ENCODE data around the gene ZBTB1.
"Not testable (repeated sequence)": the region's sequence is repeated elsewhere in the genome, so short reads cannot be mapped to it uniquely, and the experiment has no call there.

Gene ZBTB1

DNA sequence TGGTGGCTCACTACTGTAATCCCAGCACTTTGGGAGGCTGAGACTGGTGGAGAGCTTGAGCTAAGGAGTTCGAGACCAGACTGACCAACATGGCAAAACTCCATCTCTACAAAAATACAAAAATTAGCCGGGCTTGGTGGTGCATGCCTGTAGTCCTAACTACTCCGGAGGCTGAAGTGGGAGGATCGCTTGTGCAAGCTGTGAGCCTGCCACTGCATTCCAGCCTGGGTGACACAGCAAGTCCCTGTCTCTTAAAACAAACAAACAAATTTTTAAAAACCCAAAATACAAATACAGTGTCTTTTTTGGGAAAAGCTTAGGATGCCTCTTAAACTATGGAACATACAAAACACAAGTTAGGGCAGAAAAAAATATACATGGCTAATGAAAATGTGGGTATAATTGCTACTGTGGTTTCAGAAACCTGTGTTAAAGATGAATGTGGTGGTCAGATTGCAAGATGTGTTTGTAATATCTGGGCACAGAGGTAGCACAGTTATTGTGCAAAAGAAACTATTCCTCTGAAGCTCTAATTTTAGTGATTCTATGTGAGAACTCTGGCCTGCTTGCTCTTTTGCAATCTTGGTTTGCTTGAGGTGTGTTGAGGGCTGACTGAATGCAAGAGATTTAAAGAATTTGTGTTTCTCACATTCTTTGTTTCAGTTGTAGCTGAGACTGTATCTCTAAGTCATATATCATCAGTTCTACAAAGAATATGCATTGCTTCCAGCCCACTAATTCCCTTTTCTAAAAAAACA is 32.1 kb downstream of the ZBTB1 start:
- no peak for FAIRE-seq

DNA sequence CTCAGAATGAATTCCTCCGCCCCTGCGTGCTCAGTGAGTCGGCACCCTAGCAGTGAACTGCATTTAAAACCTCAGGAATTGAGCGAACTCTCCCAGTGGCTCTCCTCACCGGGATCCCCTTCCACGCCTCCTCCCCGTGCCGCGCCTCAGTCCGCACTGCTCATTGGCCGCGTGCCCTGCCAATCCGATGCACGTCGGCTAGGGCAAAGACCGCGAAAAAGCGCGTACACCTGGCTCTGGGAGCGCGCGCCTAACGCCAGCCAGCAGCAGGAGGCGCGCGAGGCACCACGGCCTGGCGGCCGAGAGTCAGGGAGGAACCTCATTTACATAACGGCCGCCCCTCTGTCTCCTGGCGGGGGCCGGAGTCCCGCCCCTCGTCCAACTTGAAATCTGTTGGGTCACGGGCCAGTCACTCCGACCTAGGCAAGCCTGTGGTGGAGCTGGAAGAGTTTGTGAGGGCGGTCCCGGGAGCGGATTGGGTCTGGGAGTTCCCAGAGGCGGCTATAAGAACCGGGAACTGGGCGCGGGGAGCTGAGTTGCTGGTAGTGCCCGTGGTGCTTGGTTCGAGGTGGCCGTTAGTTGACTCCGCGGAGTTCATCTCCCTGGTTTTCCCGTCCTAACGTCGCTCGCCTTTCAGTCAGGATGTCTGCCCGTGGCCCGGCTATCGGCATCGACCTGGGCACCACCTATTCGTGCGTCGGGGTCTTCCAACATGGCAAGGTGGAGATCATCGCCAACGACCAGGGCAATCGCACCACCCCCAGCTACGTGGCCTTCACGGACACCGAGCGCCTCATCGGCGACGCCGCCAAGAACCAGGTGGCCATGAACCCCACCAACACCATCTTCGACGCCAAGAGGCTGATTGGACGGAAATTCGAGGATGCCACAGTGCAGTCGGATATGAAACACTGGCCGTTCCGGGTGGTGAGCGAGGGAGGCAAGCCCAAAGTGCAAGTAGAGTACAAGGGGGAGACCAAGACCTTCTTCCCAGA is 35.9 kb downstream of the ZBTB1 start, which contains the start of gene HSPA2:
TSS of gene HSPA2 (plus strand) at position 534 of the 995 bp plus-strand sequence. CDS start at position 643, 109 bp downstream.
- FAIRE-seq = peak; percentile 99

DNA sequence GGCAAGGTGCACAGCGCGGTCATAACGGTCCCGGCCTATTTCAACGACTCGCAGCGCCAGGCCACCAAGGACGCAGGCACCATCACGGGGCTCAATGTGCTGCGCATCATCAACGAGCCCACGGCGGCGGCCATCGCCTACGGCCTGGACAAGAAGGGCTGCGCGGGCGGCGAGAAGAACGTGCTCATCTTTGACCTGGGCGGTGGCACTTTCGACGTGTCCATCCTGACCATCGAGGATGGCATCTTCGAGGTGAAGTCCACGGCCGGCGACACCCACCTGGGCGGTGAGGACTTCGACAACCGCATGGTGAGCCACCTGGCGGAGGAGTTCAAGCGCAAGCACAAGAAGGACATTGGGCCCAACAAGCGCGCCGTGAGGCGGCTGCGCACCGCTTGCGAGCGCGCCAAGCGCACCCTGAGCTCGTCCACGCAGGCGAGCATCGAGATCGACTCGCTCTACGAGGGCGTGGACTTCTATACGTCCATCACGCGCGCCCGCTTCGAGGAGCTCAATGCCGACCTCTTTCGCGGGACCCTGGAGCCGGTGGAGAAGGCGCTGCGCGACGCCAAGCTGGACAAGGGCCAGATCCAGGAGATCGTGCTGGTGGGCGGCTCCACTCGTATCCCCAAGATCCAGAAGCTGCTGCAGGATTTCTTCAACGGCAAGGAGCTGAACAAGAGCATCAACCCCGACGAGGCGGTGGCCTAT is 36.8 kb downstream of the ZBTB1 start:
- FAIRE-seq = no peak

DNA sequence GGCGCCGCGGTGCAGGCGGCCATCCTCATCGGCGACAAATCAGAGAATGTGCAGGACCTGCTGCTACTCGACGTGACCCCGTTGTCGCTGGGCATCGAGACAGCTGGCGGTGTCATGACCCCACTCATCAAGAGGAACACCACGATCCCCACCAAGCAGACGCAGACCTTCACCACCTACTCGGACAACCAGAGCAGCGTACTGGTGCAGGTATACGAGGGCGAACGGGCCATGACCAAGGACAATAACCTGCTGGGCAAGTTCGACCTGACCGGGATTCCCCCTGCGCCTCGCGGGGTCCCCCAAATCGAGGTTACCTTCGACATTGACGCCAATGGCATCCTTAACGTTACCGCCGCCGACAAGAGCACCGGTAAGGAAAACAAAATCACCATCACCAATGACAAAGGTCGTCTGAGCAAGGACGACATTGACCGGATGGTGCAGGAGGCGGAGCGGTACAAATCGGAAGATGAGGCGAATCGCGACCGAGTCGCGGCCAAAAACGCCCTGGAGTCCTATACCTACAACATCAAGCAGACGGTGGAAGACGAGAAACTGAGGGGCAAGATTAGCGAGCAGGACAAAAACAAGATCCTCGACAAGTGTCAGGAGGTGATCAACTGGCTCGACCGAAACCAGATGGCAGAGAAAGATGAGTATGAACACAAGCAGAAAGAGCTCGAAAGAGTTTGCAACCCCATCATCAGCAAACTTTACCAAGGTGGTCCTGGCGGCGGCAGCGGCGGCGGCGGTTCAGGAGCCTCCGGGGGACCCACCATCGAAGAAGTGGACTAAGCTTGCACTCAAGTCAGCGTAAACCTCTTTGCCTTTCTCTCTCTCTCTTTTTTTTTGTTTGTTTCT is 37.6 kb downstream of the ZBTB1 start:
- no peak for FAIRE-seq

DNA sequence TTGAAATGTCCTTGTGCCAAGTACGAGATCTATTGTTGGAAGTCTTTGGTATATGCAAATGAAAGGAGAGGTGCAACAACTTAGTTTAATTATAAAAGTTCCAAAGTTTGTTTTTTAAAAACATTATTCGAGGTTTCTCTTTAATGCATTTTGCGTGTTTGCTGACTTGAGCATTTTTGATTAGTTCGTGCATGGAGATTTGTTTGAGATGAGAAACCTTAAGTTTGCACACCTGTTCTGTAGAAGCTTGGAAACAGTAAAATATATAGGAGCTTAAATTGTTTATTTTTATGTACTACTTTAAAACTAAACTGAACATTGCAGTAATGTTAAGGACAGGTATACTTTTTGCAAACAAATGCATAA is 38.2 kb downstream of the ZBTB1 start:
- FAIRE-seq = no peak

DNA sequence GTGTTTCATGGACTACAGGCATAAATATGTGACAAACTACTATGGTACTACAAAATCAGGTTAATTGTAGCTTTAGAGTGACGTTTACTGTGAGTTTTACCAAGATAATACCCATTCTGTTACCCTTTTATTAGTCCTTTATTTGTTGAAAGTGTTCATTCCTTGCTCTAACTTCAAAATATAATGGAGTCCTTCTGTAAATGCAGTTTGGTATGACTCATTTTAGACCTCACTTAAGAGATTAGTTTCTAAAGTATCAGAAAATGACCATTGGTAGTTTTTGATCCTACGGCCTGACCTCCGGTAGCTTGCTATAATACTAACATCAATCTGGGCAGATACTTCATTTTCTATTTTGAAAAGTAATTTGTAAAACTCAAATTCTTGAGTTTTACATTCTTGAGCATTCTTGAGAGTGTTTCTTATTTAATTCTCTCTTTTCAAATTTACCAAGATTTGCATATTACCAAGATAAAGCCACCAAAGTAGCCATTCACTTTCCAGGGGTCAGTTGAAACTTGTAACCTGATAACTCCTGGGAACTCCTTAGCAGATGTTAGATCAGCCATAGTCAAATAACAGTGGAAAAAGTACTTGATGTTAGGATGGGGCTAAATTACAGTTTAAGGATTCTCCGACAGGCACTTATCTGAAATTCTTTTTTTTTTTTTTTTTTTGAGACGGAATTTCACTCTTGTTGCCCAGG is 40.2 kb downstream of the ZBTB1 start:
- FAIRE-seq = no peak

DNA sequence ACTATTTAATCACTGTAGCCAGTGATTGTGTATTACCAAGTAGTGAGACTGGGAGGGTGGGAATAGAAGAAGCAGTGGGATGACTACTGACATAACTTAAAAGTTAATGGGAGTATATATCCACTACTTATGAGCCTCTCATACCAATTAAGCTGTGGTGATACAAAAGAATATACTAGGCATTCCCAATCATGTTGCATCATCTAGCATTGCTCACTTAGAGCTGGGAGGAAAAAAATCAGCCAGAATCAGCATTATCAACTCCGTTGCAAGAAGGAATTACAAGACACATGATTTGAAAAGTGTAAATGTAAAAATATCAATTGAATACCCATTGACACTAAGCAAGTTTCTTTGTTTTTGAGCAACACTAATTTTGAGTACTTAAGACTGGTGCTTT is 44.4 kb downstream of the ZBTB1 start:
- FAIRE-seq = no peak

DNA sequence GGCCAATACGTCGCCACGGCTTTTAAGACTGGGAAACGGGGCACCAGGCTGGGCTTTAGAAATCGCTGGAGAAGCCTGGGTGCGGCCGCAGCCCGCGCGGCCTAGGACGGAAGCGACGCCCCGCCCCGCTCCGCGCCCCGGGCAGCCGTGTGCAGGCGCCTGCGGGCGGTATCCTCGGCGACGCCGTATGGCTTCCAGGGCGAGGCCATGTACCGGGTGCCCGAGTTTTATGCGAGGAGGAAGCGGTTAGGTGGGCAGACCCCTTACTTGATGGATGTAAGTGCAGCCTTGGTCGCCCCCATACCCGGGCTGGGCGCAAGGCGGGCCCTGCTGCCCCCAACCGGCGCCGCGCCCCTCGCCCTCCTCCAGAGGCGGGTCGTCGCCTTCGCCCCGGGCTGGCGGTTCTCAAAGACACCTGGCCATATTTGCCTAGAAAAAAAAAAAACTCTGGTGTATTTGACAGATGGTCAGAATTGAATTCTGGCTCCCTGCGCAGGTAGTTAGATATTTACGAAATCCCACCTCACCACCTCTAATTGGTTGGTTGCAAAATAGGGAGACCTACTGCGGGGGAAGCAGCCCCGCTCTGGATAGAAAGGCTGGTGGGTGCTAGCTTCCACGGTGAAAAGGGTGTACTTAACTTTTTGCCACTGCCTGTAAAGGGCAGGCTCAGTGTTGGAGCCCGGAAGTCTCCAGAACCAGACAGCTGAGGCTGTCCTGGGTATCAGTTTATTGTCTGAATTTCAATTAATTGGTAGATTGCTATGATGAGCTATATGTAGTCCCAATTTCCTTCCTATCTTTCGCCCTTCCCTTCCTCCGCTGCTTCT is 45.4 kb downstream of the ZBTB1 start, which contains the start of gene PPP1R36:
TSS of gene PPP1R36 (plus strand) at position 171 of the 830 bp plus-strand sequence. CDS start at position 208, 37 bp downstream.
- FAIRE-seq = no peak

DNA sequence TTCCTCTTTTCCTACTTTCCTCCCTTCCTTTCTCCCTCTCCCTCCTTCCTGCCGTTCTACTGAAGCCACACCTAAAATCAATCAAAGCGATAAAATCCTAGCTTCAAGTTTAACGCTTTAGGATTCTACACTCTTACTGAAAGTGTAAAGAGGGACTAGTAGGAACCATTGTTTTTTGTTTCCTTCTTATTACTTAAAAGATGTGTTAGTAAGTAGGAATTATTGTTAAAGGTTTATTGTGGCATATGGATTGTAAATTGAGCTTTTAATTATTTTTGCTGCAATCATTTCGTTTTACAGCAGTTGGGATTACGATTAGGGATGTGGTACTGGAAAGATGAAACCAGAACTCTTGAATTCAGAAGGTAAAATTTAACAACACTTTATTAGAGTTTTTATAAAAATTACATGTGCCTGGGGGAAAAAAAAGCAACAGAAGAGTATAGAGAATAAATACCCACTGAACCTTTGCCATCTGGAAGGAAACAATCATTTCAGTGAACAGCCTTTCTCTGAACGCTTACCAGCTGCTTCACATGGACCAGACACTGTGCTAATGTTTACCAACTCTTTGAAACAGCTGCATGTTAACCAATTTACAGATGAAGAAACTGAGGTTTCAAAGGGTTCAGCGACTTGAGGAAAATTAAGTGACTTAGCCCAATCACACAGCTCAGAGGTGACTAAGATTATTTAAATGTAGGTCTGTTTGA is 46.2 kb downstream of the ZBTB1 start:
- no peak for FAIRE-seq

DNA sequence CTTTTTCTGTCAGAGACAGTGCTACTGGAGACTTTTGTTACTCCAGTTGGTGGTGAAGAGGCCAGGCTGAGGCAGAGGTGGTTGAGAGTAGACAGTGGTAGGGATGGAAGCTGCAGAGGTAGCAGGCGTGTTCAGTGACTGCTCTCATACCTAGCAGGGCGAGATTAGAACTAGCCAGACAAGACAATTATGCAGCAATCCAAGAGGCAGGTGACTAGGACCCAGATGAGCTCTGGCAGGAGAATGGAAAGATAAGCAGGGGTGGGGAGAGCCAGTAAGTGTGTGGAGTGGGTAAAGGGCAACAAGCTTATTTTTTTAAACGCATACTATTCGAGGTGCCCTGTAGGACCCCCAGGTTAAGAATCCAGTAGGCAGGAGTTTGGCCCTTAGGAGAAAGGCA is 50.0 kb downstream of the ZBTB1 start:
- no peak for FAIRE-seq

DNA sequence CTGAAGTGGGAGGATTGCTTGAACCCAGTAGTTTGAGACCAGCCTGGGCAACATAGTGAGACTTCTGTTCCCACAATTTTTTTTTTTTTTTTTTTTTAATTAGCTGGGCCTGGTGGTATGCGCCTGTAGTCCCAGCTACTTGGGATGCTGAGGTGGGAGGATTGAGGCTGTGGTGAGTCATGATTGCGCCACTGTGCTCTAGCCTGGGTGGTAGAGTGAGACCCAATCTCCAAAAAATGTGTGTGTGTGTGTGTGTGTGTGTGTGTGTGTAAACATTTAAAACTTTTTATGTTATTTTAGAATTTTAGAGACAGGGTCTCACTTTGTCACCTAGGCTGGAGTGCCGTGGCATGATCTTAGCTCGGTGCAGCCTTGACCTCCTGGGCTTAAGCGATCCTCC is 52.0 kb downstream of the ZBTB1 start:
- FAIRE-seq = no peak

DNA sequence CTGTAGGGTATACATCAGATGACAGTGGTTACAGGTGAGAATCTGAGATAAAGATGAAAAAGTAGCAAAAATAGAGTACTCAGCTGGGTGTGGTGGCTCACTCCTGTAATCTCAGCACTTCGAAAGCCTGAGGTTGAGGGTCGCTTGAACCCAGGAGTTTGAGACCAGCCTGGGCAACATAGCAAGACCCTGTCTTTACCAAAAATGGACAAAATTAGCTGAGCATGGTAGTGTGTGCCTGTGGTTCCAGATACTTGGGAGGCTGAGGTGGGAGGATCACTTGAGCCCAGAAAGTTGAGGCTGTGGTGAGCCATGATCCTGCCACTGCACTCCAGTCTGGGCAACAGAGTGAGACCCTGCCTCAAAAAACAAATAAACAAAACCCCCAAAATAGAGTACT is 53.6 kb downstream of the ZBTB1 start:
- not testable (repeated sequence) for FAIRE-seq

DNA sequence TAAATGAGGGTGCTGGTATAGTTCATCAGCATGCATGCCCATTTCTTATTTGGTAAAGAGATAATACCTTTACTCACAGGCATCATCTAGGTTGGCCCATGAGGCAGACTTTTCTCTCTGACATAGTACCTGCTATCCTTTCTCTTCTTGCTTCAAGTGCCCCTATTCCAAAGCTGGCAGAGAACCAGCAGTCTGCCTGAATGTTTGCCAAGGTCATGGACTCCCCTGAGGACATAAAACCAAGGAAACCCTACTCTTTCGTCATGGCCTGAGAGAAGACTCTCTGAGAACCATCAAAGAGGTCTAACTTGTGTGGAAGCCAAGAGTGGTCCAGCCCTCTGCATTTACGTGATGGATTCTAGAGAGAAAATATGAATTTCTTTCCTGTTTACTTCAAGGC is 57.1 kb downstream of the ZBTB1 start:
- no peak for FAIRE-seq

DNA sequence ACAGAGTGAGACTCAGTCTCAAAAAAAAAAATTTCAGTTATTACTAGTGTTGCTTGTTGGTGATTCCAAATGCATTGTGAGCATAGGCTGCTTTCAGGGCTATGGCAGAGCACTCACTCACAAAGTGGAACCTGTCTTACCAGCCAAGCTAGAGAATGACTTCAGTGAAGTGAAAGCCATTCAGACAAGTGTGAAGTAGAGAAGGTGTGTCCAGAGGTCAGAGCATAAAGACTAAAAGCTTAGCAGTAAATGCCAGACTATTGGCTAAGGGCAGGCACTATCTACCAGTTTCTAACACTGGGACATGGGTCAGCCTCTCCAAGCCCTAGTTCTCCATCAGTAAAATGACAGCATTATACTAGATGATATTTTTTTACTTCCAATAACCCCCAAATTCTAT is 57.9 kb downstream of the ZBTB1 start:
- no peak for FAIRE-seq

DNA sequence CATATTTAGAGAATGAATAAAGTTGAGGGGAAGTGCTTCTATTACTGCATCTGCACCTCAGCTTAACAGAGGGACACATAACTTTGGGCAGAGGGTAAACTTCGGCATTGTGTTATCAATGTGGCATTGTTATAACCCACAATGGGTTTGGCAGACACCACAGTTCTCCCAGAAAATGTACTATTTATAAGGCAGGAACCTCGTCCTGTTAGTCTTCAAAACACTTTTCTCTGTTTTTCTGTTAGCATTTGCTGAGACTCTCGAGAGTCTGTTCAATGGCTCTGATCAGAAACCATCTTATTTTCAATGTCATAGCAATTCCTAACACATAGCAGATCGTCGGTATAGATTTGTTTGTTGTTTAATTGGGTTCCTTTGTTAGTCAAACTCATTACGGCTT is 59.1 kb downstream of the ZBTB1 start:
- no peak for FAIRE-seq

DNA sequence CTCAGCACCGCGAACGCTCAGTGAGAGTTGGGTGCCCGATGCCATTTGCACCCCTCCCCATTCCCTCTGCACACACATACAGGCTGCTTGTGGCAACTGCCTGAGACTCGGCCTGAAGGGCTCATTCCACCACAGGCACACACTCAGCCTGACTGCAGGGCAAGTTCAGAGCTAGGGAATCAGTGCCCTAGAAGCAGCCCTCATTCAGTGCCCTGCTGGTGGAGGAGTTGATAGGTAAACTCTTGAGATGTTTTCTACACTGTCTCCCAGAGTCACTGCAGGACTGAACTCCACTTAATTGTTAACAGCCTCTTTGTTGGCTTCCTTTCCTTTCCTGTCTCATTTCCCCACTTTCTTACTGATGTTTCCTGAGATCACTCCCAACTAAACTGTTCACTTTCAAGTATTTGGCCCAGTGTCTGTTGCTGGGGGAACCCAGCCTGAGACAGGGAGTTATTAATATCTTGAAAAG is 62.1 kb downstream of the ZBTB1 start:
- no peak for FAIRE-seq

DNA sequence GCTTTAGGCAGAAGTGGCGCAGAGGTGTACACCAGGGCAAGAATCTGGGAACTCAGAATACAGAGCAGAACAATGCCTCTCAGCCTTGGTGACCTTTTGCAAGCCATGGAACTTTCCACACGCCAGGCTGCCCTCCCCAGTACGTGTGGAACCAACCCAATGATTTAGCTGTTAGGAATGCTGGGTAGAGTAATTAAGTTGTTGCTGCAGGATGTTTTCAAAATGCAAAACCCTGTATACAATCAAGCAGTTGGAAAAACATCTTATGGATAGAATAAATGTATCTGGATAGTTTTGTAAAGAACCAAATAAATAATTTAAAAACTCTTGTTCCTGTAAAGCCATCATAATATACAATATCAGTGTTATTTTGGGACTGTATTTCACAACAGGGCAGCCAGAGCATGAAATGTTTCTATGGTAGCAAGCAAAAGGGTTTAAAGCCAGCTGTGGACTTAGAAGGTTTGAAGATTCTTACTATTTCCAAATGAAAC is 64.6 kb downstream of the ZBTB1 start:
- no peak for FAIRE-seq

DNA sequence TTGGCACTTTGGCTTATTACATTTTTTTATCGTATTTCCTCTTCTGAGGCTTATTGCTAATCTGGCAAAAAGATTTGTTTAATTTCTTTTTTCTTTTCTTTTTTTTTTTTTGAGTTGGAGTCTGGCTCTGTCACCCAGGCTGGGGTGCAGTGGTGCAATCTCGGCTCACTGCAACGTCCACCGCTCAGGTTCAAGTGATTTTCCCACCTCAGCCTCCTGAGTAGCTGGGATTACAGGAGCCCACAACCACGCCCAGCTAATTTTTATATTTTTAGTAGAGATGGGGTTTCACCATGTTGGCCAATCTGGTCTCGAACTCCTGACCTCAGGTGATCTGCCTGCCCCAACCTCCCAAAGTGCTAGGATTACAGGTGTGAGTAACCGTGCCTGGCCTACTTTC is 65.1 kb downstream of the ZBTB1 start:
- FAIRE-seq = not testable (repeated sequence)

DNA sequence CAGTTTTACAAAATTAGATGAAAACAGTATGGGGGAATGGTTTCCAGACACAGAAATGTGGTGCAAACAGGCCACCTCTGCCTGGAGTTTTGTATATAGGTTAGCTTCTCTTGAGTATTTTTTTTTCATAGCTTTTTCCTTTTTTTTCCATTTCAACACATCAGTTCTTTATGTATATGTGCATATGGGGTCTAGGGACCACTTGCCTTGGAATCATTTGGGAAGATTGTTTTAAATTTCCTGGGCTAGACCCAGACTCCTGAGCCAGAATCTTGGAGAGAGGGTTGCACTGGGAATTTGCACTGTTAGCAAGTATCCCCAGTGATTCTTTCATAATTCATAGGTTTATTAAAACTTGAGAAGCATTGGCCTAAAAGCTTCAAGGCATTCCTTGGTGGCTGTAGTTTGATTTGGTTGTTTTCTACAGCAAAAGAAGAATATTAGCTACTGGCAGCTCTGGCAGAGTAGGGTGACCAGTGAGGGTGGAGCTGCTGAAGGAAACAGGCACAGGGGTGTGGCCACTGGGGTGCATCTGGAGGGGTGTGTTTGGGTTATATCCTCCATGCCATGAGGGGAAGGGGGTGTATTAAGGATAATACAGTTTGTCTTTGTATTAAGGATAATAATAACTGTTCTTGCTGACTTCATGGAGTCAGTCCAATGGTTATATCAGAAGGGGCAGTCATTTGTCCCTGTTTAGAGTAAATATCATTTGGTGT is 68.0 kb downstream of the ZBTB1 start:
- no peak for FAIRE-seq

Measured in endometrium (tissue), 2 donors.